Osteoblast (primary cell): ENCODE results near the gene TM7SF3. TPM values are rescaled to one million over a fixed set of nuclear protein-coding genes. Genes with fewer than 3 reads are reported as not detected.

Experiments
- DNase-seq: peaks from one replicate; pipeline ENCODE4 v3.0.0; 2011; ENCODE audit warnings: low spot score, mixed read lengths; ENCODE audit not compliant: insufficient read length; ENCODE audit errors: missing footprints
- H2AFZ ChIP-seq: 2 replicates; pipeline ENCODE4 v1.6.0; 2011; ENCODE audit warnings: mild to moderate bottlenecking, low read length
- H3K27ac ChIP-seq: 2 replicates; pipeline ENCODE4 v1.5.1; 2011; ENCODE audit warnings: mild to moderate bottlenecking, low read depth, low read length, moderate library complexity
- H3K27me3 ChIP-seq: 2 replicates; pipeline ENCODE4 v1.6.0; 2012; ENCODE audit warnings: mild to moderate bottlenecking, control low read depth, inconsistent platforms, low read length, moderate library complexity; ENCODE audit not compliant: insufficient read depth
- H3K36me3 ChIP-seq: 2 replicates; pipeline ENCODE4 v1.5.1; 2011; ENCODE audit warnings: mild to moderate bottlenecking, low read length, control low read depth, moderate library complexity; ENCODE audit not compliant: insufficient read depth
- H3K4me1 ChIP-seq: 2 replicates; pipeline ENCODE4 v1.5.1; 2011; ENCODE audit warnings: mild to moderate bottlenecking, low read length, control low read depth, moderate library complexity; ENCODE audit not compliant: insufficient read depth
- H3K4me2 ChIP-seq: 2 replicates; pipeline ENCODE4 v1.6.0; 2011; ENCODE audit warnings: mild to moderate bottlenecking, low read length; ENCODE audit not compliant: insufficient read depth
- H3K4me3 ChIP-seq: fragments of 200-600 bp; sonication (generic); 3 replicates; pipeline ENCODE4 v1.5.1; 2012; ENCODE audit warnings: mild to moderate bottlenecking, low read length, inconsistent platforms; ENCODE audit not compliant: insufficient read depth
- H3K79me2 ChIP-seq: 2 replicates; pipeline ENCODE4 v1.6.0; 2012; ENCODE audit warnings: mild to moderate bottlenecking, low read length, control low read depth, inconsistent platforms; ENCODE audit not compliant: insufficient read depth
- H3K9me3 ChIP-seq: 2 replicates; pipeline ENCODE4 v1.5.1; 2011; ENCODE audit warnings: low read depth, low read length, control low read depth
- H4K20me1 ChIP-seq: 2 replicates; pipeline ENCODE4 v1.6.0; 2012; ENCODE audit warnings: mild to moderate bottlenecking, low read length, control low read depth; ENCODE audit not compliant: insufficient read depth
- CTCF ChIP-seq: IDR thresholded peaks from 2 replicates; pipeline ENCODE4 v1.5.1; 2011; ENCODE audit warnings: mild to moderate bottlenecking, low read depth, low read length, moderate library complexity; ENCODE audit errors: extremely low read depth
- total RNA-seq: library from RNA; depleted of rRNA; stranded (reverse); fragments of >200 nt; gene quantifications from 2 replicates; pipeline ENCODE4 v1.2.3, GENCODE V29; 2012

The TM7SF3 gene
- total RNA-seq, 1 donor, result 68.0 TPM

GRCh38 chr12:27003421-27004381 lies 10.5 kb downstream of the TM7SF3 start:
- no peak overlapping the region for H3K4me3 ChIP-seq
- DNase-seq, result no peak
- no peak overlapping the region for H2AFZ ChIP-seq
- no peaks in the 10 kb centered on the region for H3K9me3 ChIP-seq
- H3K36me3 ChIP-seq, result peaks cover 2% of the 10 kb centered on the region
- TF ChIP-seq CTCF, result no peak
- no peaks in the 10 kb centered on the region for H4K20me1 ChIP-seq
- peaks cover 3% of the 10 kb centered on the region for H3K4me1 ChIP-seq
- no peak overlapping the region for H3K27ac ChIP-seq
- H3K4me2 ChIP-seq, result no peak overlapping the region
- no peaks in the 10 kb centered on the region for H3K27me3 ChIP-seq
- H3K79me2 ChIP-seq, result peaks cover 34% of the 10 kb centered on the region

- Histone ChIP-seq H2AFZ (no peak overlapping the region), H4K20me1 (no peaks in the 10 kb centered on the region), H3K9me3 (no peaks in the 10 kb centered on the region), H3K79me2 (peaks cover 21% of the 10 kb centered on the region), H3K27ac (no peak overlapping the region), H3K4me3 (no peak overlapping the region), H3K27me3 (no peaks in the 10 kb centered on the region), H3K36me3 (peaks cover 4% of the 10 kb centered on the region), H3K4me1 (peaks cover 3% of the 10 kb centered on the region), H3K4me2 (no peak overlapping the region)
- no peak for TF ChIP-seq CTCF
- no peak for DNase-seq
These were observed 12.0 kb downstream of the TM7SF3 start for GRCh38 chr12:27002141-27002540.

GRCh38 chr12:27001663-27002062 lies 12.5 kb downstream of the TM7SF3 start:
- TF ChIP-seq CTCF, result no peak
- Histone ChIP-seq H3K79me2 (peaks cover 20% of the 10 kb centered on the region), H3K4me2 (no peak overlapping the region), H3K4me1 (peaks cover 3% of the 10 kb centered on the region), H2AFZ (no peak overlapping the region), H4K20me1 (no peaks in the 10 kb centered on the region), H3K4me3 (no peak overlapping the region), H3K9me3 (no peaks in the 10 kb centered on the region), H3K27me3 (no peaks in the 10 kb centered on the region), H3K36me3 (peaks cover 6% of the 10 kb centered on the region), H3K27ac (no peak overlapping the region)
- DNase-seq, result no peak

- Histone ChIP-seq H3K4me3 (no peak overlapping the region), H3K27ac (no peak overlapping the region), H3K27me3 (no peaks in the 10 kb centered on the region), H3K4me2 (no peak overlapping the region), H2AFZ (no peak overlapping the region), H3K9me3 (no peaks in the 10 kb centered on the region), H3K36me3 (peaks cover 6% of the 10 kb centered on the region), H3K4me1 (peaks cover 3% of the 10 kb centered on the region), H3K79me2 (peaks cover 20% of the 10 kb centered on the region), H4K20me1 (no peaks in the 10 kb centered on the region)
- no peak for TF ChIP-seq CTCF
- DNase-seq, result no peak
These were observed 13.2 kb downstream of the TM7SF3 start for GRCh38 chr12:27000961-27001360.
